ENCODE results near the gene CMSS1.
A peak's percentile ranks its signal among the peaks of the same experiment; 100 is the strongest.

CMSS1 gene

GRCh38 chr3:100030914-100031425, 213.3 kb downstream of the CMSS1 start:
- Histone ChIP-seq H3K36me3 (replicated peaks) (no peaks in the 10 kb centered on the region), H3K27me3 (replicated peaks) (no peaks in the 10 kb centered on the region), H3K4me3 (ENCODE audit: low read depth, low read length) (no peak overlapping the region), H3K27ac (no peak overlapping the region)
- no peak for DNase-seq
- TF ChIP-seq CTCF (IDR thresholded peaks at IDR 0.05; ENCODE audit: low read depth, low read length, missing control alignments) = no peak
- in situ Hi-C loops (cut with HindIII; ENCODE audit: low pct_ligation_motif_present, low sequenced_read_pairs) = no loop called here

GRCh38 chr3:100032243-100032642, 214.6 kb downstream of the CMSS1 start:
- Histone ChIP-seq H3K4me3 (ENCODE audit: low read depth, low read length) (no peak overlapping the region), H3K27ac (peak overlapping the region; percentile 78), H3K36me3 (replicated peaks) (no peaks in the 10 kb centered on the region), H3K27me3 (replicated peaks) (no peaks in the 10 kb centered on the region)
- in situ Hi-C loops (cut with HindIII; ENCODE audit: low pct_ligation_motif_present, low sequenced_read_pairs) = no loop called here
- peak; percentile 93 for DNase-seq
- TF ChIP-seq CTCF (IDR thresholded peaks at IDR 0.05; ENCODE audit: low read depth, low read length, missing control alignments) = no peak

- Histone ChIP-seq H3K27ac (peak overlapping the region; percentile 78), H3K27me3 (replicated peaks) (no peaks in the 10 kb centered on the region), H3K4me3 (ENCODE audit: low read depth, low read length) (no peak overlapping the region), H3K36me3 (replicated peaks) (no peaks in the 10 kb centered on the region)
- in situ Hi-C loops (cut with HindIII; ENCODE audit: low pct_ligation_motif_present, low sequenced_read_pairs) = no loop called here
- no peak for TF ChIP-seq CTCF (IDR thresholded peaks at IDR 0.05; ENCODE audit: low read depth, low read length, missing control alignments)
- DNase-seq = peak; percentile 80
These were observed 215.5 kb downstream of the CMSS1 start for GRCh38 chr3:100033184-100033583.

GRCh38 chr3:100033903-100034471, 216.3 kb downstream of the CMSS1 start:
- no peak for DNase-seq
- in situ Hi-C loops (cut with HindIII; ENCODE audit: low pct_ligation_motif_present, low sequenced_read_pairs) = no loop called here
- no peak overlapping the region for H3K4me3 ChIP-seq (ENCODE audit: low read depth, low read length)
- no peak for TF ChIP-seq CTCF (IDR thresholded peaks at IDR 0.05; ENCODE audit: low read depth, low read length, missing control alignments)
- H3K36me3 ChIP-seq (replicated peaks) = no peaks in the 10 kb centered on the region
- peak overlapping the region; percentile 78 for H3K27ac ChIP-seq
- no peaks in the 10 kb centered on the region for H3K27me3 ChIP-seq (replicated peaks)

- no peaks in the 10 kb centered on the region for H3K36me3 ChIP-seq (replicated peaks)
- TF ChIP-seq CTCF (IDR thresholded peaks at IDR 0.05; ENCODE audit: low read depth, low read length, missing control alignments) = no peak
- in situ Hi-C loops (cut with HindIII; ENCODE audit: low pct_ligation_motif_present, low sequenced_read_pairs) = no loop called here
- no peak for DNase-seq
- no peak overlapping the region for H3K27ac ChIP-seq
- H3K4me3 ChIP-seq (ENCODE audit: low read depth, low read length) = no peak overlapping the region
- H3K27me3 ChIP-seq (replicated peaks) = no peaks in the 10 kb centered on the region
These were observed 221.4 kb downstream of the CMSS1 start for GRCh38 chr3:100039075-100039474.

Measured in brain microvascular endothelial cell (primary cell).